GM19239 (cell line): Measurements from ENCODE around the gene WDR33.
"Not testable (repeated sequence)": the region's sequence is repeated elsewhere in the genome, so short reads cannot be mapped to it uniquely, and the experiment has no call there.

Source experiments
- DNase-seq: peaks from one replicate; pipeline ENCODE4 v3.0.0; 2011; ENCODE audit warnings: low spot score; ENCODE audit not compliant: insufficient read length
- FAIRE-seq: peaks from 2 replicates; lab custom pipeline; 2011; peaks lifted over from hg19 to GRCh38; lab: Jason Lieb, UNC

WDR33 gene

GRCh38 chr2:127811397-127812321 is 688 bp upstream of the WDR33 start:
- peak; percentile 59 for FAIRE-seq
- no peak for DNase-seq

- peak; percentile 40 for FAIRE-seq
- no peak for DNase-seq
Measured at GRCh38 chr2:127810156-127810618, 784 bp downstream of the WDR33 start.

GRCh38 chr2:127807678-127808353 is 3.2 kb downstream of the WDR33 start:
- no peak for FAIRE-seq

GRCh38 chr2:127806860-127807259 is 4.1 kb downstream of the WDR33 start:
- not testable (repeated sequence) for FAIRE-seq, DNase-seq

More at GRCh38 chr2:127807678-127808353, 3.2 kb downstream of the WDR33 start:
- no peak for DNase-seq

- DNase-seq (no peak), FAIRE-seq (no peak)
Measured at GRCh38 chr2:127805491-127805890, 5.5 kb downstream of the WDR33 start.

- DNase-seq: no peak
- no peak for FAIRE-seq
Measured at GRCh38 chr2:127799926-127800325, 11.0 kb downstream of the WDR33 start.

GRCh38 chr2:127796389-127796788 is 14.6 kb downstream of the WDR33 start:
- FAIRE-seq (peak; percentile 68), DNase-seq (no peak)

GRCh38 chr2:127794901-127795300 is 16.1 kb downstream of the WDR33 start:
- not testable (repeated sequence) for FAIRE-seq, DNase-seq

GRCh38 chr2:127792805-127793204 is 18.2 kb downstream of the WDR33 start:
- no peak for DNase-seq
- FAIRE-seq: no peak

GRCh38 chr2:127790694-127791529 is 20.1 kb downstream of the WDR33 start:
- FAIRE-seq: no peak
- no peak for DNase-seq

GRCh38 chr2:127786048-127786809 is 24.7 kb downstream of the WDR33 start:
- no peak for FAIRE-seq
- no peak for DNase-seq

GRCh38 chr2:127784965-127785518 is 25.9 kb downstream of the WDR33 start:
- no peak for DNase-seq
- FAIRE-seq: no peak

- FAIRE-seq (no peak), DNase-seq (no peak)
Measured at GRCh38 chr2:127783101-127783500, 27.9 kb downstream of the WDR33 start.

GRCh38 chr2:127778850-127779249 is 32.1 kb downstream of the WDR33 start:
- FAIRE-seq (no peak), DNase-seq (no peak)

- DNase-seq: no peak
- FAIRE-seq: no peak
Measured at GRCh38 chr2:127778447-127778846, 32.5 kb downstream of the WDR33 start.

GRCh38 chr2:127776122-127776780 is 34.7 kb downstream of the WDR33 start:
- no peak for FAIRE-seq
- DNase-seq: no peak

- FAIRE-seq (no peak), DNase-seq (no peak)
Measured at GRCh38 chr2:127771756-127772155, 39.2 kb downstream of the WDR33 start.

GRCh38 chr2:127770973-127771735 is 39.8 kb downstream of the WDR33 start:
- DNase-seq (no peak), FAIRE-seq (no peak)
